Loucy (cell line): ENCODE results near the gene BRIX1.

ENCODE experiments used
- H2AFZ ChIP-seq: fragments of 200-600 bp; sonication (generic); 2 replicates; pipeline ENCODE4 v1.6.0; 2016; ENCODE audit warnings: antibody characterized with exemption, mild to moderate bottlenecking, low read length, moderate library complexity
- H3F3A ChIP-seq: fragments of 200-600 bp; 2 replicates; pipeline ENCODE4 v1.6.0; 2016; ENCODE audit warnings: antibody characterized with exemption, low read depth, mild to moderate bottlenecking
- H3K27me3 ChIP-seq: fragments of 200-600 bp; sonication (generic); 2 replicates; pipeline ENCODE4 v1.6.1; 2014; ENCODE audit warnings: low read length, mild to moderate bottlenecking; ENCODE audit not compliant: insufficient read depth, poor library complexity, severe bottlenecking
- H3K36me3 ChIP-seq: fragments of 200-600 bp; sonication (generic); 2 replicates; pipeline ENCODE4 v1.6.1; 2016; ENCODE audit warnings: low read length; ENCODE audit not compliant: insufficient read depth
- H3K4me1 ChIP-seq: fragments of 200-600 bp; sonication (generic); 2 replicates; pipeline ENCODE4 v1.5.1; 2014; ENCODE audit warnings: low read length, mild to moderate bottlenecking; ENCODE audit not compliant: insufficient read depth, poor library complexity, severe bottlenecking
- H3K4me2 ChIP-seq: fragments of 200-600 bp; sonication (generic); 2 replicates; pipeline ENCODE4 v1.6.0; 2014; ENCODE audit warnings: antibody characterized with exemption, low read length, low read depth, mild to moderate bottlenecking; ENCODE audit not compliant: poor library complexity, severe bottlenecking
- H3K4me3 ChIP-seq: fragments of 200-600 bp; sonication (generic); 2 replicates; pipeline ENCODE4 v1.5.1; 2014; ENCODE audit warnings: low read length, mild to moderate bottlenecking, mixed read lengths; ENCODE audit not compliant: poor library complexity, severe bottlenecking
- H3K79me2 ChIP-seq: fragments of 200-600 bp; sonication (generic); 2 replicates; pipeline ENCODE4 v1.6.1; 2014; ENCODE audit warnings: low read length; ENCODE audit not compliant: insufficient read depth
- H3K9ac ChIP-seq: fragments of 200-600 bp; sonication (generic); 2 replicates; pipeline ENCODE4 v1.6.0; 2014; ENCODE audit warnings: mild to moderate bottlenecking, low read depth, low read length, moderate library complexity; ENCODE audit not compliant: poor library complexity, severe bottlenecking
- H3K9me2 ChIP-seq: fragments of 200-600 bp; sonication (generic); replicated peaks from 2 replicates; pipeline ENCODE4 v1.6.1; 2016; ENCODE audit warnings: low read depth, low read length, mixed read lengths
- H3K9me3 ChIP-seq: fragments of 200-600 bp; sonication (generic); 2 replicates; pipeline ENCODE4 v1.6.1; 2014; ENCODE audit warnings: mild to moderate bottlenecking, antibody characterized with exemption, low read length, low read depth; ENCODE audit not compliant: insufficient read depth
- H4K20me1 ChIP-seq: fragments of 200-600 bp; sonication (generic); 2 replicates; pipeline ENCODE4 v1.6.0; 2014; ENCODE audit warnings: antibody characterized with exemption, low read length, mild to moderate bottlenecking; ENCODE audit not compliant: insufficient read depth, poor library complexity, severe bottlenecking
- CTCF ChIP-seq: fragments of 200-600 bp; sonication (generic); conservative IDR thresholded peaks from 2 replicates; pipeline ENCODE4 v1.5.1; 2014; ENCODE audit warnings: mild to moderate bottlenecking, antibody characterized with exemption, low read length
- EZH2phosphoT487 ChIP-seq: fragments of 200-600 bp; IDR thresholded peaks from 2 replicates; pipeline ENCODE4 v1.6.1; 2018; ENCODE audit warnings: antibody characterized with exemption, mild to moderate bottlenecking, moderate library complexity, borderline replicate concordance

Gene BRIX1

GRCh38 chr5:34928267-34928666 is 12.8 kb downstream of the BRIX1 start:
- H3K4me3 ChIP-seq, result peak overlapping the region; percentile 76
- H3K36me3 ChIP-seq, result peaks cover 33% of the 10 kb centered on the region
- H3K9me3 ChIP-seq, result no peaks in the 10 kb centered on the region
- no peaks in the 10 kb centered on the region for H3K9me2 ChIP-seq
- peak overlapping the region; percentile 76 for H3K4me2 ChIP-seq
- H3K4me1 ChIP-seq, result peaks cover 26% of the 10 kb centered on the region
- peaks cover 40% of the 10 kb centered on the region for H3K79me2 ChIP-seq
- H3K9ac ChIP-seq, result peak overlapping the region; percentile 55
- no peak for TF ChIP-seq EZH2phosphoT487
- no peak overlapping the region for H2AFZ ChIP-seq
- H3F3A ChIP-seq, result peaks cover 9% of the 10 kb centered on the region
- peaks cover 30% of the 10 kb centered on the region for H4K20me1 ChIP-seq
- no peaks in the 10 kb centered on the region for H3K27me3 ChIP-seq

DNA sequence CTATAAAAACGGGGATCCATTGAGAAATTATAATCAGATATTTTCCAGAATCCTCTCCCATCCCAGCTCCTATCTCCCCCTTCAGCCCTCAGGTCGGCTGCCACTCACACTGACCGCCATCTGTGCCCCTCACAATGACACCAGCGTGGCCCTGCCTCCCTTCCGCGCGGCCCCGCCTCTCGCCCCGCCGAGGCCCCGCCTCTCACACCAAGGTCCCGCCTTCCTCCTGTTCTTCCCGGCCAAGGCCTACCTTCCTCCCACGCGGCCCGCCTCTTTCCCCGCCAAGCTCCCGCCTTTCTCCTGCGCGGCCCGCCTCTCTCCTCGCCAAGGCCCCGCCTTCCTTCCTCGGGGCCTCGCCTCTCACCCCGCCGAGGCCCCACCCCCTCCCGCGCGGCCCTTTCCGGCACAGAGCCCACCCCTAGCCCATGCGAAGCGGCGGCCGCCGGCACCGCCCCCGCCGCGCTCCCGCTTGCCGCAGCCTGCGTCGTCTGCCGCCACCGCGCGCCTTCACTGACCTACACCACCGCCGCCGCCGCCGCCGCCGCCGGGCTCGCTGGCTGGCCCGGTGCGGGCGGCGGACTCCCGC is 13.7 kb downstream of the BRIX1 start, which contains the start of gene DNAJC21:
DNAJC21 (plus strand) TSS at position 426 of the 586 bp plus-strand sequence. CDS start 261 bp downstream, outside the sequence.
- Histone ChIP-seq H3K27me3 (no peaks in the 10 kb centered on the region), H4K20me1 (peaks cover 26% of the 10 kb centered on the region), H3K4me3 (peak within 1 kb of the TSS; percentile 93), H3K9me2 (no peaks in the 10 kb centered on the region), H3K36me3 (peaks cover 24% of the 10 kb centered on the region), H3K9ac (peak within 1 kb of the TSS; percentile 92), H2AFZ (peak within 1 kb of the TSS; percentile 88), H3K4me1 (peaks cover 31% of the 10 kb centered on the region), H3K4me2 (peak within 1 kb of the TSS; percentile 76), H3K9me3 (no peaks in the 10 kb centered on the region), H3F3A (peaks cover 5% of the 10 kb centered on the region; the same call in 1 of the 2 replicates), H3K79me2 (peaks cover 48% of the 10 kb centered on the region)
- TF ChIP-seq CTCF (no peak), EZH2phosphoT487 (no peak)

- H3K4me3 ChIP-seq, result peak overlapping the region; percentile 93
Measured at GRCh38 chr5:34929720-34930461, 14.4 kb downstream of the BRIX1 start.

More at GRCh38 chr5:34929720-34930461, 14.4 kb downstream of the BRIX1 start:
- Histone ChIP-seq H3K36me3 (peaks cover 17% of the 10 kb centered on the region), H3K79me2 (peaks cover 49% of the 10 kb centered on the region), H3K9ac (peak overlapping the region; percentile 92), H3K27me3 (no peaks in the 10 kb centered on the region), H3K4me2 (peak overlapping the region; percentile 72), H3K4me1 (peaks cover 32% of the 10 kb centered on the region), H3K9me3 (no peaks in the 10 kb centered on the region), H2AFZ (peak overlapping the region; percentile 88), H3F3A (peaks cover 5% of the 10 kb centered on the region; the same call in 1 of the 2 replicates), H4K20me1 (peaks cover 32% of the 10 kb centered on the region), H3K9me2 (no peaks in the 10 kb centered on the region)
- TF ChIP-seq CTCF (no peak), EZH2phosphoT487 (no peak)
